IPS-18c (cell line): ENCODE results near the gene CLHC1.
"Not testable (repeated sequence)": the region's sequence is repeated elsewhere in the genome, so short reads cannot be mapped to it uniquely, and the experiment has no call there.

ENCODE experiments used
- H3K4me3 ChIP-seq: 2 replicates; pipeline ENCODE4 v1.7.0; 2013; ENCODE audit warnings: low read depth, mild to moderate bottlenecking, low read length, moderate library complexity; ENCODE audit not compliant: insufficient read depth
- H3K9me3 ChIP-seq: one replicate; pipeline ENCODE4 v1.6.1; 2013; ENCODE audit warnings: mild to moderate bottlenecking, low read length, moderate library complexity; ENCODE audit not compliant: control insufficient read depth, insufficient read depth

The CLHC1 gene

DNA sequence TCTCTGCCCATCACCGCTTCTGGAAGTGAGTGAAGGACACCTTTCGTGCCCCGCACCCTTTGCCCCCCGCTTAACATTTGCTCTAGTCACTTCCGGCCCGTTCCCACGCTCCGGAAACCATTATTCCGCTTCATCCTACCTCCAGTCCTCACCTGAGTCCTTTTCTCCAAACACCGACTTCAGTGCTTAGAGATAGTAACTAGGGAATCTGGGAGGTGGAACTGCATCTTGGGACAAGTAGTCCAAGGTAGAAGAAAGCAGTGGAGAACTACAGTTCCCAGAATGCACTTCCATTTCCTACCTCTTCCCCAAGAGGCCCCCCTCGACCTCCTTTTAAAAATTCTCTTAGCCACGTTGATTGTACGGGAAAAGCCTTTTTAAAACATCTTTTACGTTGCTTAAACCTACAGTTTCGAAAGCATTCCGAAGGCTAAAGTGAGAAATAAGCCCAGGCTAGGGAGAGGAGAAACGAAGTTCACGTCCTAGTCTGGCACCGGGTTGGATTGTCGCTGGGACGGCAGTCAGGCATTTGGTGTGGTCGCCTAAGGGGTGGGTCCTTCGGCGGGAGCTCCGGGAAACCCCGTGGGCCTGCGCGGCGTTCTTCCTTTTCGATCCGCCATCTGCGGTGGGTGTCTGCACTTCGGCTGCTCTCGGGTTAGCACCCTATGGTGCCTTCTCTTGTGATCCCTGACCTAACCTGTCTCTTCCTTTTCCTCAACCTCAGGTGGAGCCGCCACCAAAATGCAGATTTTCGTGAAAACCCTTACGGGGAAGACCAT lies at the start of gene CLHC1, which contains the start of gene RPS27A:
CLHC1 (minus strand) TSS at position 210 of the 779 bp plus-strand sequence. CDS start 9,882 bp downstream, outside the sequence.
RPS27A (plus strand) TSS at position 605 of the 779 bp plus-strand sequence; CDS start at position 742, 137 bp downstream.
- peak within 1 kb of the TSS; percentile 87 for H3K4me3 ChIP-seq
- H3K9me3 ChIP-seq = no peaks in the 10 kb centered on the region

DNA sequence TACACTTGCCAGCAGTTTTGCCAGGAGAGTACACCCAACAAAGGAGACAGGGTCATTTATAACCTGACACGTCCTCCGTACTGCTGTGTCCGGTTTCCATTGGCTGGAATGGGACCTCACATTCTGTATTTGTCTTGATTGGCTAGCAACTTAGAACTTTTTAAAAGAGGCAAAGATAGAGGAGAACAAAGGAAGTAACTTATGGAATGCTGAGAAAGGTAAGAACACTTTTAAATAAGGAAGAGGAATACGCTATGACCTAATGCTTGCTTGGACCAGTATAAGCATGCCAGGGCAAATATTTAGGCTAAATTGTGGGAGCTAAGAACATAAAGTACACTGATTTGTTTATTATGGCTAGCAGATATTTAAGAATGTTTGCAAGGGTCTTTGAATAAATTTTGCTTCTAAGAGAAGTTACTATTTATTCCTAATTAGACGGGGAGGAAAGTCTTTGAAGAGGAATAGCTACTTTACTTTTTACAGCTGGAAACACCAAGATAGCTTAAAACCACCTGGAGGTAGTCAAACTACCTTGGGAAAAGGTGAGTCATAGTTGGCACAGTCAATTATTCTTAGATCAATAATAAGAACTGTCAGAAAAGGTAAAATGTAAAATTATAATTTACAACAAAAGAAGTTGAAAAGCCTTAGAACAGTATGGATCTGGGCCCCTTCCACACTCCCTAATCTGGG lies 48.9 kb upstream of the CLHC1 start:
- not testable (repeated sequence) for H3K4me3 ChIP-seq, H3K9me3 ChIP-seq

DNA sequence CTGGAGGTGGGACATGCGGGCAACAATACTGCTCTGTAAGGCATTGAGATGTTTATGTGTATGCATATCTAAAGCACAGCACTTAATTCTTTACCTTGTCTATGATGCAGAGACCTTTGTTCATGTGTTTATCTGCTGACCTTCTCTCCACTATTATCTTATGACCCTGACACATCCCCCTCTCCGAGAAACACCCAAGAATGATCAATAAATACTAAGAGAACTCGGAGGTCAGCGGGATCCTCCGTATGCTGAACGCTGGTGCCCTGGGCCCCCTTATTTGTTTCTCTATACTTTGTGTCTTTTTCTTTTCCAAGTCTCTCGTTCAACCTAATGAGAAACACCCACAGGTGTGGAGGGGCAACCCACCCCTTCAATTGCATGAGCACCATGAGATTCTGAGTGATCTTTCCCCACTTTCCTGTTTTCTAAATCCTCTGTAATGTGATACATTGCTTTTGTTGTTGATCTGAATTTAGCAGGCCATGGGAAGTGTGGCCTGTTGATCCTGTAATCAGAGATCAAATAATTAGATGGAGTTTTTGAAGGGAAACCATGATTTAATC lies 47.8 kb upstream of the CLHC1 start:
- not testable (repeated sequence) for H3K9me3 ChIP-seq
- H3K4me3 ChIP-seq = peak overlapping the region; percentile 5; the same call in 1 of the 2 replicates

DNA sequence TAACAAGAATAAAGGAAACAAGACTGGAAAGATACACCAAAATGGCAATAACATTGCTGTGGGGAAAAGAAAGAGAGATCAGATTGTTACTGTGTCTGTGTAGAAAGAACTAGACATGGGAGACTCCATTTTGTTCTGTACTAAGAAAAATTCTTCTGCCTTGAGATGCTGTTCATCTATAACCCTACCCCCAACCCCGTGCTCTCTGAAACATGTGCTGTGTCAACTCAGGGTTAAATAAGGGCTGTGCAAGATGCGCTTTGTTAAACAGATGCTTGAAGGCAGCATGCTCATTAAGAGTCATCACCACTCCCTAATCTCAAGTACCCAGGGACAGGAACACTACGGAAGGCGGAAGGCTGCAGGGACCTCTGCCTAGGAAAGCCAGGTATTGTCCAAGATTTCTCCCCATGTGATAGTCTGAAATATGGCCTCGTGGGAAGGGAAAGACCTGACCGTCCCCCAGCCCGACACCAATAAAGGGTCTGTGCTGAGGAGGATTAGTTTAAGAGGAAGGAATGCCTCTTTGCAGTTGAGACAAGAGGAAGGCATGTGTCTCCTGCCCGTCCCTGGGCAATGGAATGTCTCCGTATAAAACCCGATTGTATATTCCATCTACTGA lies 47.2 kb upstream of the CLHC1 start:
- not testable (repeated sequence) for H3K4me3 ChIP-seq, H3K9me3 ChIP-seq

DNA sequence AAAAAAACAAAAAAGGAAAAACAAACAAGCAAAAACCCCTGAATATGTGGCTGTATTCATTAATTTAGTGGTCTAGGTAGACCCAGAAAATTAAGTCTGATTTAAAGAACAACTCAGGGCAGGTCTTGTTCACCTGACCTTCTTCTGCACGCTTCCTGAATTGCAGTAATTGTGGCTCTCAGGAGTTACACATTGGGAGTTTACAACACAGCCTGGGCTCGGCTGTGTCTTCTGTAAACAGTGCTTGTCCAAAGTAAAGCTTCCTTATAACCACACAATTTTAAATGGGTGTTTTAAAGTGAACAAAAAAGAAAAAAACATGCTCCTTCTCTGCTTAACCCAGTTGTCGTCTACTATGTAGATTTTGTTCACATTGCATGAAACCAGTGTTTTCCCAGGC lies 45.2 kb upstream of the CLHC1 start:
- Histone ChIP-seq H3K9me3 (no peaks in the 10 kb centered on the region), H3K4me3 (no peak overlapping the region)

DNA sequence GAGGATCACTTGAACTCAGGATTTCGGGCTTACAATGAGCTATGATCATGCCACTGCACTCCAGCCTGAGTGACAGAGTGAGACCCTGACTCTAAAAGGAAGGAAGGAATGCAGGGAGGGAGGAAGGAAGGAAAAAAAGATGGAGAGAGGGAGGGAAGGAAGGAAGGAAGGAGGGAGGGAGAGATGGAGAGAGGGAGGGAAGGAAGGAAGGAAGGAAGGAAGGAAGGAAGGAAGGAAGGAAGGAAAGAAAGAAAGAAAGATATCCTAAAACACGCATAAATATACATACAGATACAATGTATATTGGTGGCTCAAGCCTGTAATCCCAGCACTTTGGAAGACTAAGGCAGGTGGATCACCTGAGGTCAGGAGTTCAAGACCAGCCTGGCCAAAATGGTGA lies 42.3 kb upstream of the CLHC1 start:
- not testable (repeated sequence) for H3K9me3 ChIP-seq, H3K4me3 ChIP-seq

DNA sequence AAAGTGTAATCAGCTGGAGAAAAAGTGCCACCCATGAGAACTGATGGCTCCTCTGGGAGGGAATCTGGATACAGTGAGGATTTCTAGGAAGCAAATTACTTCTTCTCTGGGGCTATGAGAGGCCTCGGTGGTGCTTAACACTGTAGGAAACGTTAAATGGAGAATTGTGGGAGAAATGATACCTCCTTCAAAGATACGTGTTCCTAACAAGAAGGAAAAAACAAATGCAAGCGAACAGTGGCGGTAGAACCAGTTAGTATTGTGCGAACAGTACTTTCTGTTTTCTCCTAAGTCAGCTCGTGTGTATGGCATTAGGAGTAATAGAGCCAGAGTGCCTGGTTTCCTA lies 37.5 kb upstream of the CLHC1 start:
- Histone ChIP-seq H3K4me3 (peak overlapping the region; percentile 99; the same call in 1 of the 2 replicates), H3K9me3 (no peaks in the 10 kb centered on the region)

DNA sequence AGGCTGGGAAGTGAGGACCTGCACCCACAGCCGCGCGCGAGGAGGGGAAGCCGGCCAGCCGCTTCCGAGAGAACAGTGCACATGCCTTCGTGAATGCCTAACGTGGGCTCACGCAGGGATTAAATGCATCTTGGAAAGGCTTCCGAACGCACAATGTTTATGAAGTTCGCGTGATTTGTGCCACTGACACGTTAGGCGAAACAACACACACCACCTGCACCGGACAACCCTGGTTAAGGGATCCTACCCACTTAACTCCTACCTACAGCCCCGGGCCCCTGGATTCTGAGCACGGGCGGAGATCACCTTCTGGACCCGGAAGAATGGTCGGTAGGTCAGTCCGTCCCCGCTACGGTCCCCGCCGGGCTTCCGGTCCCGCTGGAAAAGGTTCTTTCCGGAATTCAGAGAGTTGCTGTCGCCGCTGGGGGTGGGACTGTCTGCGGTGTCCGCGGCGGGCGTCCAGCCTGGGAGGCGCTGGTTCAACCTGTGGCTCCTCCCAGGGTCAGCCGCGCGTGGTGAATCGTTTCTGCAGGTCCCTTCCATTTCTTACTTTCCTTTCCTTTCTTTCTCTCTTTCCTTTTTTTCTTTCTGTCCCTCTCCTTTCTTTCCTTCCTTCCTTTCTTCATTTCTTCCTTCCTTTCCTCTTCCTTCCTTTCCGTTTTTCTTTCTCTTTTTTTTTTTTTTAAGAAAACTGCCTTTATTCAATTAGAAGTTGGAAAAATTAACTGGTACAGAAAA lies 37.0 kb upstream of the CLHC1 start, which contains the start of gene MTIF2:
MTIF2 (minus strand) TSS at position 325 of the 738 bp plus-strand sequence. CDS start 5,373 bp downstream, outside the sequence.
- no peaks in the 10 kb centered on the region for H3K9me3 ChIP-seq
- peak within 1 kb of the TSS; percentile 99 for H3K4me3 ChIP-seq

DNA sequence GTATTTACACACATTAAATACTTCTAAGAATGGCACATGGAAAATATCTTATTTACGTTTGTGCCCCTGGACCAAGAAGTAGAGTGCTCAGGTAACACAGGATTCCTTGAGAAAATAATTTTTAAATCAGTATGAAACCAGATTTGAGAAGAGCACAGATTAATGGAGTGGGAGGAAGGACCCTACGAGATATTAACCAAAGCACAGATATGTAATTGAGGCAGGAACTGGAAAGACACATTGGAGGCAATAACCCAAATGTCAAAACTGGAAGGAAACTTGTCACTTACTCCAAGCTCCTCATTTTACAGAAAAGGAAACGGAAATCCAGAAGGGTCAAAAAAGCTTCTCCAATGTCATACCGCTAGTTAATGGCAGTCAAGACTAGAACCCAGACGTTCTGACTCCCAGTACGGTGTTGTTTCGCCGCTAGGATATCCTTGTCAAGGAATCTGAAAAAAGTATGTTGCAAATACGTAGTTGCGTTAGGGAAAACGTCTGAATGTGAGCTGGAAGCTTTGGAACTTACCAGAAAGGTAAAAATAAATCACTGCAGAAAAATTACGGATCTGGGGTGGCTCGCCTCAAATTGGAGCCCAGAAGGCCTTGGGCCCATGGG lies 36.3 kb upstream of the CLHC1 start:
- Histone ChIP-seq H3K9me3 (no peaks in the 10 kb centered on the region), H3K4me3 (peak overlapping the region; percentile 99)

DNA sequence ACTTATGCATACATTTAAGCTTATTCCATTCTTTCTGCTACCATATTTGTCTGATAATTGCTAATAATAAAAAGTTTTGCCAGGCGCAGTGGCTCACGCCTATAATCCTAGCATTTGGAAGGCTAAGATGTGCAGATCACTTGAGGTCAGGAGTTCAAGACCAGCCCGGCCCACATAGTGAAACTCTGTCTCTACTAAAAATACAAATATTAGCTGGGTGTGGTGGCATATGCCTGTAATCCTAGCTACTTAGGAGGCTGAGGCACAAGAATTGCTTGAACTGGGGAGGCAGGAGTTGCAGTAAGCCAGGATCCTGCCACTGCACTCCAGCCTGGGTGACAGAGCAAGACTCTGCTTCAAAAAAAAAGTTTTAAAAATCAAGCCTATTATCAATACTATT lies 27.5 kb upstream of the CLHC1 start:
- H3K4me3 ChIP-seq = not testable (repeated sequence)

DNA sequence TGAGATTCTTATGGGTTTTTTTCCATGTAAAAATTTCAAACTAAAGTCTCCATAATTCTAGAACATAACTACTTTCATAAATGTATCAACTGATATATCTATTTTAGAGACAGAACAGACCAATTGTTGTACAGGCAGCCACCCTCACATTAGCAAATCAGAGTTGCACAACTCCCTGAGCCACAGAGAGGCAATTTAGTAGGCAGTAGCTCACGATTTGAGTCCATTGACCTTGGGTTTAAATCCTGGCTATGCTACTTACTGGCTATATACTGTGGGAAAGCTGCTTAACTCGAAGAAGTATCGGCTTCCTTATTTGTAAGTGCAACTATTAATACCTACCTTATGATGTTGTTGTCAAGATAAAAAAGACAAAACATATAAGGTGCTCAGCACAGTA lies 20.7 kb upstream of the CLHC1 start:
- no peak overlapping the region for H3K4me3 ChIP-seq
- H3K9me3 ChIP-seq = no peaks in the 10 kb centered on the region

More for the DNA sequence above, 27.5 kb upstream of the CLHC1 start:
- not testable (repeated sequence) for H3K9me3 ChIP-seq

DNA sequence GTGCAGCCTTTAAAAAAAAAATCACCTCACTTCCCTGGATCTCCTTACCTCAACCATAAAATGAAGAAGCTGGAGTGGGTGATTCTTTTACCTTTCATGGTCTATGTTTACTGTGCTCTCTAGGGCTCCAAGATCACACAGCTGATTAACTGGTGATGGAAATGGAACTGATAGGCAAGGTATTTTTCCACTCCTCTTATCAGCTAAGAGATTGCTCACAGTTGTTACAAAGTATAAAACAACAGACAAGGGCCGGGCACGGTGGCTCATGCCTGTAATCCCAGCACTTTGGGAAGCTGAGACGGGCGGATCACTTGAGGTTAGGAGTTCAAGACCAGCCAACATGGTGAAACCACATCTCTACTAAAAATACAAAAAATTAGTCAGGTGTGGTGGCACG lies 14.9 kb upstream of the CLHC1 start:
- Histone ChIP-seq H3K4me3 (no peak overlapping the region), H3K9me3 (no peaks in the 10 kb centered on the region)

DNA sequence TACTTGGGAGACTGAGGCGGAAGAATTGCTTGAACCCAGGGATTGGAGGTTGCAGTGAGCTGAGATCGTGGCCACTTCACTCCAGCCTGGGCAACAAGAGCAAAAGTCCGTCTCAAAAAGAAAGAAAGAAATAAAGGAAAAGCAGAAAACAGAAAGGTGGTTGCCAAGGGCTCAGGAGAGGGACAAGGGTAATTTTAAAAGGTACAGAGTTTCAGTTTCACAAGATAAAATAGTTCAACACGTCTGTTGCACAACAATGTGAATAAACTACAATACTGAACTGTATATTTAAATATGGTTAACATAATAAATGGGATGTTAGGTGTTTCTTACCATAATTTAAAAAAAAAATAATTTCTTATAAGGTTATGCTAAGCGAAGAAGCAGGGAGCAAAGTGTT lies 13.3 kb upstream of the CLHC1 start:
- Histone ChIP-seq H3K4me3 (no peak overlapping the region), H3K9me3 (no peaks in the 10 kb centered on the region)

DNA sequence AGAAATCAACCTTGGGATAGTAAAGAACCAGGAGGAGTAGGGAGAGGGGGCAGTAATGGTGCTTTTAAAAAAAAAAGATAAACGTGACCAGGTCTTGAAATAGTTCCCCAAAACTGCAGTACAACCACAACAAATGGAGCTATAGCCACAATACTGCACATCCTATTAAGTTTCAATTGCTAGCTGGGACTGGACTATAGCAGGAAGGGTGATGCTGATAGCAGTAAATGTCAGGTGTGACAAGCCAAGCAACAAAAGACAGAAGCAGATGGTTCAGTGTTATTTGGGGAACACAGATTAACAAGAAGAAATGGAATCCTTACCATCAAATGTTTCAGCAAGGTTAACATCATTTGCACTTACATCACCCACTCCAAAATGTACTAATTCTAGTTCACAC lies 10.5 kb upstream of the CLHC1 start:
- Histone ChIP-seq H3K9me3 (no peaks in the 10 kb centered on the region), H3K4me3 (no peak overlapping the region)

DNA sequence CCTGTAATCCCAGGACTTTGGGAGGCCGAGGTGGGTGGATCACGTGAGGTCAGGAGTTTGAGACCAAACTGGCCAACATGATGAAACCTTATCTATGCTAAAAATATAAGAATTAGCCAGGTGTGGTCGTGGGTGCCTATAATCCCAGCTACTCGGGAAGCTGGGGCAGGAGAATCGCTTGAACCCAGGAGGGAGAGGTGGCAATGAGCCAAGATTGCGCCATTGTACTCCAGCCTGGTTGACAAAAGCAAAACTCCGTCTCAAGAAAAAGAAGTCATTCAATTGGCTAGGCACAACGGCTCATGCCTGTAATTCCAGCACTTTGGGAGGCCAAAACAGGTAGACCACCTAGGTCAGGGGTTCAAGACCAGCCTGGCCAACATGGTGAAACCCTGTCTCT lies 9.5 kb upstream of the CLHC1 start:
- not testable (repeated sequence) for H3K4me3 ChIP-seq, H3K9me3 ChIP-seq

DNA sequence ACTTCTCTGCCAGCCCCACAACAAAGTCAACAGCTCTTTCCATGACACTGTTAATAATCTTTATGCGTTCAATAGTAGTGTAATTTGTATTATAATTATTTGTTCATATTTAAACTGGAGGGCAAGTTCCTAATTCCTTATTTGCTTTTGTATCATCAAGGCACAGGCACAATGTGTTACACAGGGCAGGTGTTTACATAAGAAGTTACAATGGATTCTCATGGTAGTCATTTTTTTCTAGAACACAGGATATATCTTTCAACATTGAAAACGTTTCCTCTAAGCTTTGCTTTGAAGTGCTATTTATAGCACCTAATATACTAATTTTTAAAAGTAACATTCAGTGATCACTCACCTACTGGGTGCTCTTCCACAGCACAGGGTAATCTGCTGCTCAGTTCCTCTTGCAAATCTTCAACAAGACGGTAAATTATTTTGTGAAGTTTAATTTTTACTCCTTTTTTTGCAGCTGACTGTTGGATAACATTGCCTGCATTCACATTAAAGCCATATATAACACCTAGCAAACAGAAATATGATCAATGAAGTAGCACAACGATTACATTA lies 7.6 kb upstream of the CLHC1 start:
- Histone ChIP-seq H3K4me3 (no peak overlapping the region), H3K9me3 (no peaks in the 10 kb centered on the region)
